ENCODE data around the gene ZNF655. TPM values are rescaled to one million over a fixed set of nuclear protein-coding genes. Genes with fewer than 3 reads are reported as not detected.

The ZNF655 gene
- total RNA-seq, 1 donor from 2014 or later, result 74.0 TPM

DNA sequence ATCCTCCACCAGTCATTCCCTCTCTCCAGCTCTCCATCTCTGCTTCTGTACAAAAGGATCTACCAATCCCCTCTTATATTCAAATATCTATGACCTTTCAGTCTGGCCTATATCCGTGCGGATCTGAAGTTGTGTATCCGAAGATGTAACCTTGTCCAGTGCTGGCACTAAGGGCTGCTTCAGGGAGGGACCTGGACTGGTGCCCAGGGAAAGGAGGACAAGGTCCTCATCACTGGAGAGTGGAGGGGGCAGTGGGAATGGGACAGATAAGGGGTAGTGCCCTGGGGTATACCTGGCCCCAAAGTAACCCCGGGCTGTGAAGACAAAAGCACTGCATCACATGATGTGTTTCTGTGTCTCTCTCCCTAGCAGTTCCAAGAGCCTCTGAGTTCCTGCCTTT is 41.4 kb downstream of the ZNF655 start:
- no peak for DNase-seq
- TF ChIP-seq, protein P1, sequence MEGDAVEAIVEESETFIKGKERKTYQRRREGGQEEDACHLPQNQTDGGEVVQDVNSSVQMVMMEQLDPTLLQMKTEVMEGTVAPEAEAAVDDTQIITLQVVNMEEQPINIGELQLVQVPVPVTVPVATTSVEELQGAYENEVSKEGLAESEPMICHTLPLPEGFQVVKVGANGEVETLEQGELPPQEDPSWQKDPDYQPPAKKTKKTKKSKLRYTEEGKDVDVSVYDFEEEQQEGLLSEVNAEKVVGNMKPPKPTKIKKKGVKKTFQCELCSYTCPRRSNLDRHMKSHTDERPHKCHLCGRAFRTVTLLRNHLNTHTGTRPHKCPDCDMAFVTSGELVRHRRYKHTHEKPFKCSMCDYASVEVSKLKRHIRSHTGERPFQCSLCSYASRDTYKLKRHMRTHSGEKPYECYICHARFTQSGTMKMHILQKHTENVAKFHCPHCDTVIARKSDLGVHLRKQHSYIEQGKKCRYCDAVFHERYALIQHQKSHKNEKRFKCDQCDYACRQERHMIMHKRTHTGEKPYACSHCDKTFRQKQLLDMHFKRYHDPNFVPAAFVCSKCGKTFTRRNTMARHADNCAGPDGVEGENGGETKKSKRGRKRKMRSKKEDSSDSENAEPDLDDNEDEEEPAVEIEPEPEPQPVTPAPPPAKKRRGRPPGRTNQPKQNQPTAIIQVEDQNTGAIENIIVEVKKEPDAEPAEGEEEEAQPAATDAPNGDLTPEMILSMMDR (IDR thresholded peaks at IDR 0.05; ENCODE audit: partially characterized antibody, unreplicated experiment), result no peak
- no peaks in the 10 kb centered on the region for H3K4me1 Mint-ChIP-seq (ENCODE audit: low read depth, unreplicated experiment)
- peaks cover 2% of the 10 kb centered on the region for H3K9me3 Mint-ChIP-seq (ENCODE audit: unreplicated experiment)
- H3K36me3 Mint-ChIP-seq (ENCODE audit: unreplicated experiment), result no peaks in the 10 kb centered on the region
- H3K4me3 Mint-ChIP-seq (ENCODE audit: unreplicated experiment), result no peak overlapping the region
- no peaks in the 10 kb centered on the region for H3K27me3 Mint-ChIP-seq (ENCODE audit: unreplicated experiment)
- H3K27ac Mint-ChIP-seq (ENCODE audit: unreplicated experiment), result no peak overlapping the region

- Mint-ChIP-seq H3K9me3 (ENCODE audit: unreplicated experiment) (peaks cover 2% of the 10 kb centered on the region), H3K4me1 (ENCODE audit: low read depth, unreplicated experiment) (no peaks in the 10 kb centered on the region), H3K4me3 (ENCODE audit: unreplicated experiment) (no peak overlapping the region), H3K36me3 (ENCODE audit: unreplicated experiment) (no peaks in the 10 kb centered on the region), H3K27me3 (ENCODE audit: unreplicated experiment) (peaks cover 2% of the 10 kb centered on the region), H3K27ac (ENCODE audit: unreplicated experiment) (no peak overlapping the region)
- TF ChIP-seq, protein P1 (IDR thresholded peaks at IDR 0.05; ENCODE audit: partially characterized antibody, unreplicated experiment), result no peak
- no peak for DNase-seq
Measured at GRCh38 chr7:99601656-99602310, 43.3 kb downstream of the ZNF655 start.

GRCh38 chr7:99605527-99605926 is 47.1 kb downstream of the ZNF655 start:
- DNase-seq, result no peak
- Mint-ChIP-seq H3K4me3 (ENCODE audit: unreplicated experiment) (no peak overlapping the region), H3K9me3 (ENCODE audit: unreplicated experiment) (peaks cover 2% of the 10 kb centered on the region), H3K27ac (ENCODE audit: unreplicated experiment) (no peak overlapping the region), H3K36me3 (ENCODE audit: unreplicated experiment) (no peaks in the 10 kb centered on the region), H3K4me1 (ENCODE audit: low read depth, unreplicated experiment) (no peaks in the 10 kb centered on the region), H3K27me3 (ENCODE audit: unreplicated experiment) (peaks cover 2% of the 10 kb centered on the region)
- TF ChIP-seq, protein P1 (IDR thresholded peaks at IDR 0.05; ENCODE audit: partially characterized antibody, unreplicated experiment), result no peak

DNA sequence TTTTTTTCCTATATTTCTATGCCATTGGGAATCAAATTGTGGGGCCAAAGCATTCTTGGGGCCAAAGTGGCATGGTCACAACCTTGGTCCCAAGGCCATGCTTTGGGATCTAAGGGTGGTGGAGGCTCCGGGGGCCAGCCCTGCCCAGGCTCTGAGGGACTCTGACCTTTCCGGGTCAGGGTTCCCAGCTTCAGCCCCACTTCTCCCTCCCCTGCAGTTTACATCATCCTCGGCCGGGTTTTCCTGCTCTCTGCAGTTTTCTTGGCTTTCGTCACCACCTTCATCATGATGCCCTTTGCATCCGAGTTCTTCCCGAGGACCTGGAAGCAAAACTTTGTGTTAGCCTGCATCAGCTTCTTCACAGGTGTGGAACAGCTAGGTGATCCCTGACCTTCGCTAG is 48.1 kb downstream of the ZNF655 start:
- Mint-ChIP-seq H3K36me3 (ENCODE audit: unreplicated experiment) (no peaks in the 10 kb centered on the region), H3K27me3 (ENCODE audit: unreplicated experiment) (peaks cover 2% of the 10 kb centered on the region), H3K4me1 (ENCODE audit: low read depth, unreplicated experiment) (no peaks in the 10 kb centered on the region), H3K9me3 (ENCODE audit: unreplicated experiment) (peaks cover 2% of the 10 kb centered on the region), H3K27ac (ENCODE audit: unreplicated experiment) (no peak overlapping the region), H3K4me3 (ENCODE audit: unreplicated experiment) (no peak overlapping the region)
- no peak for DNase-seq
- TF ChIP-seq, protein P1 (IDR thresholded peaks at IDR 0.05; ENCODE audit: partially characterized antibody, unreplicated experiment), result no peak

GRCh38 chr7:99607548-99607947 is 49.1 kb downstream of the ZNF655 start:
- peaks cover 2% of the 10 kb centered on the region for H3K9me3 Mint-ChIP-seq (ENCODE audit: unreplicated experiment)
- no peaks in the 10 kb centered on the region for H3K36me3 Mint-ChIP-seq (ENCODE audit: unreplicated experiment)
- TF ChIP-seq, protein P1 (IDR thresholded peaks at IDR 0.05; ENCODE audit: partially characterized antibody, unreplicated experiment), result no peak
- no peak for DNase-seq
- no peaks in the 10 kb centered on the region for H3K4me1 Mint-ChIP-seq (ENCODE audit: low read depth, unreplicated experiment)
- no peak overlapping the region for H3K27ac Mint-ChIP-seq (ENCODE audit: unreplicated experiment)
- H3K4me3 Mint-ChIP-seq (ENCODE audit: unreplicated experiment), result no peak overlapping the region
- H3K27me3 Mint-ChIP-seq (ENCODE audit: unreplicated experiment), result peaks cover 2% of the 10 kb centered on the region

Measured in glutamatergic neuron (in vitro differentiated cells).